GM06990 (cell line): ENCODE measurements around the gene RBM20.
"Not testable (repeated sequence)": the region's sequence is repeated elsewhere in the genome, so short reads cannot be mapped to it uniquely, and the experiment has no call there.

ENCODE experiments used
- DNase-seq: peaks from one replicate; pipeline ENCODE4 v3.0.0-alpha.2; 2011; ENCODE audit not compliant: insufficient read length; ENCODE audit errors: extremely low read depth
- H3K27me3 ChIP-seq: replicated peaks from 2 replicates; pipeline ENCODE4 v1.6.0; 2011; ENCODE audit warnings: low read length; ENCODE audit not compliant: control insufficient read depth, insufficient read depth
- H3K36me3 ChIP-seq: 2 replicates; pipeline ENCODE4 v1.5.1; 2011; ENCODE audit warnings: low read length; ENCODE audit not compliant: control insufficient read depth, insufficient read depth
- H3K4me3 ChIP-seq: replicated peaks from 2 replicates; pipeline ENCODE4 v1.5.1; 2011; ENCODE audit warnings: low read depth, mild to moderate bottlenecking, control low read depth, low read length
- CTCF ChIP-seq: IDR thresholded peaks from 2 replicates; pipeline ENCODE4 v1.5.1; 2011; ENCODE audit warnings: low read length, control low read depth, mild to moderate bottlenecking, inconsistent platforms; ENCODE audit not compliant: insufficient read depth, poor library complexity, severe bottlenecking

The RBM20 gene

GRCh38 chr10:110619514-110620397 lies 24.4 kb upstream of the RBM20 start:
- TF ChIP-seq CTCF, result no peak
- no peak overlapping the region for H3K4me3 ChIP-seq
- DNase-seq, result no peak
- no peaks in the 10 kb centered on the region for H3K36me3 ChIP-seq
- no peaks in the 10 kb centered on the region for H3K27me3 ChIP-seq

GRCh38 chr10:110620398-110620719 lies 23.8 kb upstream of the RBM20 start:
- no peak for TF ChIP-seq CTCF
- DNase-seq, result no peak
- H3K4me3 ChIP-seq, result no peak overlapping the region
- no peaks in the 10 kb centered on the region for H3K27me3 ChIP-seq
- H3K36me3 ChIP-seq, result no peaks in the 10 kb centered on the region

- DNase-seq, H3K27me3 ChIP-seq, H3K36me3 ChIP-seq, H3K4me3 ChIP-seq: not testable (repeated sequence)
These were observed 20.8 kb upstream of the RBM20 start for GRCh38 chr10:110623316-110623715.

GRCh38 chr10:110625356-110625894 lies 18.7 kb upstream of the RBM20 start:
- no peak for DNase-seq
- H3K27me3 ChIP-seq, result no peaks in the 10 kb centered on the region
- no peak overlapping the region for H3K4me3 ChIP-seq
- H3K36me3 ChIP-seq, result no peaks in the 10 kb centered on the region
- TF ChIP-seq CTCF, result no peak

- no peaks in the 10 kb centered on the region for H3K27me3 ChIP-seq
- no peak for DNase-seq
- H3K36me3 ChIP-seq, result no peaks in the 10 kb centered on the region
- TF ChIP-seq CTCF, result no peak
- no peak overlapping the region for H3K4me3 ChIP-seq
These were observed 17.9 kb upstream of the RBM20 start for GRCh38 chr10:110625951-110626855.

GRCh38 chr10:110628161-110628560 lies 16.0 kb upstream of the RBM20 start:
- H3K36me3 ChIP-seq, result no peaks in the 10 kb centered on the region
- H3K4me3 ChIP-seq, result no peak overlapping the region
- no peak for TF ChIP-seq CTCF
- DNase-seq, result no peak
- H3K27me3 ChIP-seq, result no peaks in the 10 kb centered on the region
